ENCODE measurements around the gene NIPAL4.

The NIPAL4 gene

DNA sequence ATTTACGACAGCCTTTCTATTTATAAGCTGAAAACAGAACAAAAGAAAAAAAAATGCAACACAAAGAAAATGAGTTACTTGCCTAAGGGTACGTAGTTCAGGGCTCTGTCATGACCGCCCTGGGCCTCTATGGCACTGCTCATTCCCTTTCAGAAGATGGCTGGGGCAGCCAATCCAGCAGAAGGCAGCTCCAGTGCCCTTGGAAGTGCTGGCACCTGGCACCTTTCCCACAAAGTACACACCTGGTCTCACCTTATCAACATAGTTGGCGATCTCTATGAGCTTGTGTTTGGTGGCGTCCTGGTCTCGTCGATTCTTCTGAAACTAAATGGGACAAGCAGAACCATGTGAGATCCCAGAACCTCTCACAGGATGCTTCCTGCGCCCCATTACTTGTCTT lies 53.2 kb downstream of the NIPAL4 start:
- TF ChIP-seq, protein P1, sequence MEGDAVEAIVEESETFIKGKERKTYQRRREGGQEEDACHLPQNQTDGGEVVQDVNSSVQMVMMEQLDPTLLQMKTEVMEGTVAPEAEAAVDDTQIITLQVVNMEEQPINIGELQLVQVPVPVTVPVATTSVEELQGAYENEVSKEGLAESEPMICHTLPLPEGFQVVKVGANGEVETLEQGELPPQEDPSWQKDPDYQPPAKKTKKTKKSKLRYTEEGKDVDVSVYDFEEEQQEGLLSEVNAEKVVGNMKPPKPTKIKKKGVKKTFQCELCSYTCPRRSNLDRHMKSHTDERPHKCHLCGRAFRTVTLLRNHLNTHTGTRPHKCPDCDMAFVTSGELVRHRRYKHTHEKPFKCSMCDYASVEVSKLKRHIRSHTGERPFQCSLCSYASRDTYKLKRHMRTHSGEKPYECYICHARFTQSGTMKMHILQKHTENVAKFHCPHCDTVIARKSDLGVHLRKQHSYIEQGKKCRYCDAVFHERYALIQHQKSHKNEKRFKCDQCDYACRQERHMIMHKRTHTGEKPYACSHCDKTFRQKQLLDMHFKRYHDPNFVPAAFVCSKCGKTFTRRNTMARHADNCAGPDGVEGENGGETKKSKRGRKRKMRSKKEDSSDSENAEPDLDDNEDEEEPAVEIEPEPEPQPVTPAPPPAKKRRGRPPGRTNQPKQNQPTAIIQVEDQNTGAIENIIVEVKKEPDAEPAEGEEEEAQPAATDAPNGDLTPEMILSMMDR (conservative IDR thresholded peaks at IDR 0.05; ENCODE audit: low read depth, low read length): no peak
- DNase-seq (ENCODE audit: low read depth): no peak
- no peak overlapping the region for H3K4me3 ChIP-seq (ENCODE audit: low read depth, low read length)

DNA sequence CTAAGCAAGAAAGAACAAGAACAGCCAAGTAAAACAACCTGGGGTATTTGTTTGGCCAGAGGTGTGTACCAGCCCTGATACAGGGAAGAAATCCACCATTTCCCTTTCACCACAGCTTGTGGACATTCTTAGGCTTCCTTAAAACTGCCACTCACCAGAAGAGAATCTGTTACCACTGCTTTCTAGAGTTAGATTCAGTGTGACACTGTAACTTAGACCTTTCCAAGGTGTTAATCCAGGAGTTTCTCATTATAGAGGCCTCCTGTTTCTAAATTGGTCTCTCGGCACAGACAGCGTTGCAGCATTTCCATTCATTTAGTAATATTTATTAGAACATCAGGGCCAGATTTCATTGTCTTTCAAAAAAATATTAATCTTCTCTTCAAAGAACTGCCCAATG lies 55.0 kb downstream of the NIPAL4 start:
- TF ChIP-seq, protein P1 (conservative IDR thresholded peaks at IDR 0.05; ENCODE audit: low read depth, low read length): no peak
- H3K4me3 ChIP-seq (ENCODE audit: low read depth, low read length): no peak overlapping the region
- DNase-seq (ENCODE audit: low read depth): no peak

DNA sequence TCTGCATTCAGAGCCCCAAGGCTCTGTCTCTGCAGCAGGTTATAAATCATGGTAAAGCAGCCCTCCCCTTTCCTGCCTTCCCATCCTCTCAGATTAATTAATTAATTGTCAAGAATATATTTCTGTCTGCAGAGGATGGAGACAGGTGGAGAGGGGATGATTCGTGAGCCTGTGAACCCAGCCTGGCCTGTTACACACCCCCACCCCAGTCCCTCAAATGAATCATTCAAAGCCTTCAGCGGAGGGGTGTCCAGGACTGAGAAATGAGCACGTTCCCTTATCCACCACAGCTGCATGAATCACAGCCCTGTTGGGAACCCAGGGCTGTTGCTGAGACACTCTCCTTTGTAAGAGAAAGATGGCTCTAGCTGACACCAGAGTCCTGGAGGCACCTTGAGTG lies 56.0 kb downstream of the NIPAL4 start:
- DNase-seq (ENCODE audit: low read depth): peak; percentile 84
- no peak overlapping the region for H3K4me3 ChIP-seq (ENCODE audit: low read depth, low read length)
- TF ChIP-seq, protein P1 (conservative IDR thresholded peaks at IDR 0.05; ENCODE audit: low read depth, low read length): no peak

DNA sequence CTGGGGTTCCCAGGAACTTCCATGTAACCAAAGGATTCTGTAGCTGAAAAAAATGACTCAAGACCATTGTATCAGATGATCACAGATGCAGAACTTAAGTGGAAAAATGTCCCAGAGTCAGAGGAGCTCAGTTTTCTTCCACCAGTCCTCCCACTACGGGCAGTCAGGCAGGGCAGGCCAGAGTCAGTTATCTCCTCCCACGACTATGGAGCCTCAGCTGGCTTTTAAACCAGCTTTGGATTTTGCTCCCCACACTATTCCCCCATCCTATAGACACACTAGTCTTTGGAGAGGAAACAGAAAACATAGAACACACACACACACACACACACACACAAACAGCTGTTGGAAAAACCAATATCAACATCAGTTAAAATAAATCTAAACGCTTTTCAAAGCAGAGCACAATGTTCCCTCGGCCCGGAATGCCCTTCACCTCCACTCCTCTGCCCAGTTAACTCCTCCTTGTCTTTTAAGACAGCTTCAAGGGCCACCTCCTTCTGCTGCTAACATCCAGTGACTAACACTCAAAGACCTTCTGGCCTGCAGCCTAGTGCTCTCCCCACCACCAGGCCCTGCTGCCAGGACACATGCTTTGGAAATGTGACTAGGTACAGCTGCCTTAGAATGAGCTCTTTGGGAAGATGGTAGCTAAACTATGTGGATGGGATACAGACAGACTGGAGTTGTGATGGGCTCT lies 56.8 kb downstream of the NIPAL4 start:
- TF ChIP-seq, protein P1 (conservative IDR thresholded peaks at IDR 0.05; ENCODE audit: low read depth, low read length): no peak
- peak; percentile 90 for DNase-seq (ENCODE audit: low read depth)
- no peak overlapping the region for H3K4me3 ChIP-seq (ENCODE audit: low read depth, low read length)

DNA sequence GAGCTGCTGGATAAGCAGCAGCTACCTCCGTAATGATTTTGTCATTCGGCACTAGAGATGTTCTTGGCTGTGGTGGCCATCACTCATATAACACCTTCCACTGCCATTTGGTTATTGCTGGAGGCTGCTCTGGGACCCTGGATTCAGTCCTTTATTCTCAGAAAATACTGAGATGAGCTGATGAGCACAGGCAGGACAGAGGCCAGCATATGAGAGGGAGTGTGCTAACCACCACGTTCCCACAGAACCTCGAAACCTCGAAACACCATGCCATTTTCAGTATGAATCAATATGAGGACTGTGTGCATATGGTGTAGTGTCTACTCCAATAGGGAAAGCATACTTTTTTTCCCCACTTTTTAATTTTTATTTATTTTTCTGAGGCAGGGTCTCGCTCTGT lies 59.0 kb downstream of the NIPAL4 start:
- TF ChIP-seq, protein P1 (conservative IDR thresholded peaks at IDR 0.05; ENCODE audit: low read depth, low read length): no peak
- H3K4me3 ChIP-seq (ENCODE audit: low read depth, low read length): no peak overlapping the region
- no peak for DNase-seq (ENCODE audit: low read depth)

DNA sequence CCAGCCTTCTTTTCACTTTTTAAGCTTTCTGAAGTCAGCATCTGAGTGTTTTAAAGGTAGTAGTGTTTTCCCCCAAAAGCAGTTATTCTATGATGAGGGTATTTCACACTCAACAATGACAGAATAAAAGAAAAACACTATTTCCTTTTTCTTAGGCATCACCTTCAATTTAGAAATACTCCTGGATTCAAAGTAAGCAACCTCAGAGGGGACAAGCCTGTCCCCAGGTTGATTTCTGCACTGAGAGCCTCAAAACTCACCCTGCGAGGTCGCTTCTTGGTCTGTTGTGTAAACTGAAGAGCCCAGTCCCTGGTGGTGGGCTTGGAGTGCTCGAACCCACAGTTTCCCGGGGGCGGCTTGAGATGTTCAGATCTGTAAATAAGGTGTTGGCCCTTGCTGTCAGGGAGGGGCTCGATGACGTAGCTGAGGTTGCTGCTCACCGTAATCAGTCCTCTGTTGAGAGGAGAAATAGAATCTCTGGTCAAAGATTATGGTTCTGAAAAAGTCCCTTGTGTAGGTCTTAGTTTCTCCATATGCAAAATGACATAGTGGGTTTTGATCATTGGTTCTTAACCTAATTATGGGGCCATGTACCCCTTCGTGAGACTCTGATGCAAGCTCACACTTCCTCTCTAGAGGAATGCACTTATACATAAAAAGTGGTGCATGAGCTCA lies 59.7 kb downstream of the NIPAL4 start:
- TF ChIP-seq, protein P1 (conservative IDR thresholded peaks at IDR 0.05; ENCODE audit: low read depth, low read length): no peak
- H3K4me3 ChIP-seq (ENCODE audit: low read depth, low read length): no peak overlapping the region
- no peak for DNase-seq (ENCODE audit: low read depth)
